GM20431 (cell line): ENCODE measurements around the gene UBE2E2.

ENCODE experiments used
- in situ Hi-C: fragments of 300-500 bp; cut with MseI, MboI; formaldehyde crosslinking; loops from one replicate; pipeline ENCODE4 v1.15.0; 2020; ENCODE audit warnings: low sequenced_read_pairs; ENCODE audit not compliant: unreplicated experiment

Gene UBE2E2

GRCh38 chr3:23238156-23238555, 35.0 kb downstream of the UBE2E2 start:
- in situ Hi-C loops = no loop called here

- in situ Hi-C loops = no loop called here
These were observed 35.5 kb downstream of the UBE2E2 start for GRCh38 chr3:23238578-23238977.

- in situ Hi-C loops = no loop called here
These were observed 36.3 kb downstream of the UBE2E2 start for GRCh38 chr3:23239211-23240068.

GRCh38 chr3:23240171-23240785, 37.2 kb downstream of the UBE2E2 start:
- in situ Hi-C loops = no loop called here

- in situ Hi-C loops = no loop called here
These were observed 38.1 kb downstream of the UBE2E2 start for GRCh38 chr3:23241256-23241655.

- in situ Hi-C loops = no loop called here
These were observed 39.0 kb downstream of the UBE2E2 start for GRCh38 chr3:23242106-23242505.

GRCh38 chr3:23244324-23245041, 41.4 kb downstream of the UBE2E2 start:
- in situ Hi-C loops = no loop called here

GRCh38 chr3:23246651-23247050, 43.5 kb downstream of the UBE2E2 start:
- in situ Hi-C loops = no loop called here

- in situ Hi-C loops = no loop called here
These were observed 45.5 kb downstream of the UBE2E2 start for GRCh38 chr3:23248594-23249131.

GRCh38 chr3:23249961-23250360, 46.8 kb downstream of the UBE2E2 start:
- in situ Hi-C loops = no loop called here

GRCh38 chr3:23252122-23252521, 49.0 kb downstream of the UBE2E2 start:
- in situ Hi-C loops = no loop called here

- in situ Hi-C loops = no loop called here
These were observed 50.1 kb downstream of the UBE2E2 start for GRCh38 chr3:23253214-23253613.

GRCh38 chr3:23254282-23254681, 51.2 kb downstream of the UBE2E2 start:
- in situ Hi-C loops = no loop called here

GRCh38 chr3:23254835-23255234, 51.7 kb downstream of the UBE2E2 start:
- in situ Hi-C loops = no loop called here

- in situ Hi-C loops = no loop called here
These were observed 53.8 kb downstream of the UBE2E2 start for GRCh38 chr3:23256741-23257435.

GRCh38 chr3:23258110-23258509, 55.0 kb downstream of the UBE2E2 start:
- in situ Hi-C loops = no loop called here

- in situ Hi-C loops = no loop called here
These were observed 56.4 kb downstream of the UBE2E2 start for GRCh38 chr3:23259515-23259914.

GRCh38 chr3:23262766-23263165, 59.6 kb downstream of the UBE2E2 start:
- in situ Hi-C loops = no loop called here

GRCh38 chr3:23263796-23264195, 60.7 kb downstream of the UBE2E2 start:
- in situ Hi-C loops = no loop called here

- in situ Hi-C loops = no loop called here
These were observed 61.3 kb downstream of the UBE2E2 start for GRCh38 chr3:23264413-23264812.
